Measurements from ENCODE around the gene LIX1L. TPM values are rescaled to one million over a fixed set of nuclear protein-coding genes. Genes with fewer than 3 reads are reported as not detected.

LIX1L gene
- total and polyA plus RNA-seq, 2 of the 4 experiments (the other 2 are of a cell fraction), result 14.7 to 28.8 TPM

- Histone ChIP-seq H3K4me3 (ENCODE audit: insufficient read depth, low read depth, low read length) (no peak overlapping the region), H4K5ac (ENCODE audit: low read depth, low read length) (no peak overlapping the region), H3K27me3 (ENCODE audit: control insufficient read depth, insufficient read depth, low read length) (no peaks in the 10 kb centered on the region), H3K36me3 (ENCODE audit: control insufficient read depth, insufficient read depth, low read length) (peaks cover 13% of the 10 kb centered on the region), H4K20me1 (ENCODE audit: insufficient read depth, low read length) (peaks cover 12% of the 10 kb centered on the region; the same call in 1 of the 2 replicates), H3K14ac (replicated peaks; ENCODE audit: low read depth, low read length) (no peak overlapping the region), H3K4ac (ENCODE audit: low read depth, low read length) (no peak overlapping the region), H3K9me1 (ENCODE audit: insufficient read depth, low read length) (peaks cover 13% of the 10 kb centered on the region), H3K4me1 (ENCODE audit: control insufficient read depth, insufficient read depth, low read length) (peaks cover 12% of the 10 kb centered on the region), H2AK9ac (replicated peaks; ENCODE audit: low read depth, low read length, poor library complexity) (no peak overlapping the region), H3K9me3 (ENCODE audit: control insufficient read depth, insufficient read depth, low read length) (no peaks in the 10 kb centered on the region), H2AFZ (replicated peaks; ENCODE audit: low read length, poor library complexity) (no peak overlapping the region), H2BK20ac (ENCODE audit: low read depth, low read length) (no peak overlapping the region), H3K4me2 (ENCODE audit: low read depth, low read length) (no peak overlapping the region), H4K8ac (ENCODE audit: low read depth in 2 of 2, low read length in 2 of 2) (no peak overlapping the region), H2BK120ac (ENCODE audit: low read depth, low read length) (no peak overlapping the region), H2AK5ac (ENCODE audit: low read depth, low read length) (no peak overlapping the region), H3K18ac (ENCODE audit: low read depth, low read length) (no peak overlapping the region), H3K9ac (ENCODE audit: low read depth, low read length) (no peak overlapping the region), H3K79me1 (ENCODE audit: low read depth in 1 of 2, low read length in 2 of 2) (peaks cover 16 to 20% of the 10 kb centered on the region in 2 experiments), H3K56ac (ENCODE audit: extremely low read depth, insufficient read depth, low read length) (no peak overlapping the region), H4K91ac (ENCODE audit: insufficient read depth, low read depth, low read length) (no peak overlapping the region), H2BK15ac (ENCODE audit: low read depth, low read length) (no peak overlapping the region), H3K27ac (ENCODE audit: insufficient read depth, low read length) (no peak overlapping the region), H2BK5ac (ENCODE audit: low read depth, low read length, poor library complexity, severe bottlenecking) (no peak overlapping the region), H3K23ac (ENCODE audit: low read depth, low read length) (no peak overlapping the region)
- TF ChIP-seq CTCF (conservative IDR thresholded peaks at IDR 0.05; ENCODE audit: low read depth, low read length), result no peak
- no peak for TF ChIP-seq MXI1 (IDR thresholded peaks at IDR 0.05; ENCODE audit: borderline replicate concordance, low read depth, low read length)
- no peak for TF ChIP-seq POLR2A (IDR thresholded peaks at IDR 0.05; ENCODE audit: low read depth, low read length)
- TF ChIP-seq CEBPB (IDR thresholded peaks at IDR 0.05; ENCODE audit: low read depth, low read length), result no peak
- TF ChIP-seq USF2 (IDR thresholded peaks at IDR 0.05; ENCODE audit: low read depth, low read length), result no peak
- no peak for TF ChIP-seq RAD21 (IDR thresholded peaks at IDR 0.05; ENCODE audit: low read length)
- no peak for TF ChIP-seq BHLHE40 (IDR thresholded peaks at IDR 0.05; ENCODE audit: low read depth, low read length)
- no peak for TF ChIP-seq NFE2L2 (IDR thresholded peaks at IDR 0.05; ENCODE audit: low read depth, low read length)
- no peak for TF ChIP-seq MAZ (IDR thresholded peaks at IDR 0.05; ENCODE audit: borderline replicate concordance, low read depth, low read length)
- TF ChIP-seq ELK1 (IDR thresholded peaks at IDR 0.05; ENCODE audit: borderline replicate concordance, low read depth, low read length), result no peak
- TF ChIP-seq FOS (IDR thresholded peaks at IDR 0.05; ENCODE audit: low read depth, low read length), result no peak
- TF ChIP-seq SMC3 (IDR thresholded peaks at IDR 0.05; ENCODE audit: low read depth, low read length), result no peak
- no peak for DNase-seq
- ChIA-PET POLR2A (ENCODE audit: unreplicated experiment) (interaction anchor here (1.9 kb wide), 1 partner anchor 11 kb away, joined by 11 read pairs; no protein-coding TSS in a partner anchor), CTCF (no interaction called here)
- intact Hi-C loops (cut with micrococcal nuclease), result no loop called here
- BruUV-seq (replicated peaks), result no TSS peak
- dilution Hi-C loops (cut with HindIII; ENCODE audit: low sequenced_read_pairs, unreplicated experiment), result no loop called here
- 81 to 100% methylated on average over 1 to 5 of the region's 7 CpGs for WGBS, 2 experiments (ENCODE audit: extremely low coverage in 2 of 2, insufficient read length in 1 of 2)
- no peak for ATAC-seq (ENCODE audit: low read depth)
- in situ Hi-C loops (cut with MboI; ENCODE audit: low sequenced_read_pairs), result no loop called here
Observed at GRCh38 chr1:145990249-145990855, 32.5 kb upstream of the LIX1L start.

Measured in IMR-90 (cell line).